Fibroblast of lung (primary cell): ENCODE results near the gene PDCD2L. TPM values are rescaled to one million over a fixed set of nuclear protein-coding genes. Genes with fewer than 3 reads are reported as not detected.

ENCODE experiments used
- DNase-seq, 2 donors: peaks; one replicate each; pipeline versions ENCODE4 v3.0.0 to v3.0.0-alpha.2; 2010; ENCODE audit warnings: low read depth in 2 of 2
- H2AFZ ChIP-seq: 2 replicates; pipeline ENCODE4 v1.5.1; 2012; ENCODE audit warnings: low read length, control low read depth, inconsistent platforms
- H3K27ac ChIP-seq: 2 replicates; pipeline ENCODE4 v1.5.1; 2011; ENCODE audit warnings: low read length, control low read depth; ENCODE audit not compliant: insufficient read depth
- H3K27me3 ChIP-seq: 2 replicates; pipeline ENCODE4 v1.5.1; 2011; ENCODE audit warnings: mild to moderate bottlenecking, low read length; ENCODE audit not compliant: control insufficient read depth, insufficient read depth
- H3K36me3 ChIP-seq: 2 replicates; pipeline ENCODE4 v1.5.1; 2011; ENCODE audit warnings: low read length; ENCODE audit not compliant: control insufficient read depth, insufficient read depth
- H3K4me1 ChIP-seq: 2 replicates; pipeline ENCODE4 v1.5.1; 2011; ENCODE audit warnings: low read length; ENCODE audit not compliant: control insufficient read depth, insufficient read depth; ENCODE audit errors: extremely low read depth
- H3K4me2 ChIP-seq: 2 replicates; pipeline ENCODE4 v1.5.1; 2011; ENCODE audit warnings: low read length, control low read depth; ENCODE audit not compliant: insufficient read depth; ENCODE audit errors: extremely low read depth
- H3K4me3 ChIP-seq, 4 experiments: fragments of 200-600 bp in 1 of 4; sonication (generic) in 1 of 4; replicated peaks in 1 of 4; 2 replicates each; pipeline ENCODE4 v1.5.1; 2011 to 2016; ENCODE audit warnings: low read length in 4 of 4, low read depth in 3 of 4, mild to moderate bottlenecking in 3 of 4, control low read depth in 2 of 4, inconsistent platforms in 1 of 4, mixed read lengths in 1 of 4; ENCODE audit not compliant: insufficient read depth in 1 of 4; ENCODE audit errors: control extremely low read depth in 1 of 4
- H3K79me2 ChIP-seq: 2 replicates; pipeline ENCODE4 v1.5.1; 2012; ENCODE audit warnings: mild to moderate bottlenecking, low read length, inconsistent platforms; ENCODE audit not compliant: control insufficient read depth, insufficient read depth
- H3K9ac ChIP-seq: 2 replicates; pipeline ENCODE4 v1.5.1; 2011; ENCODE audit warnings: mild to moderate bottlenecking, low read length, control low read depth; ENCODE audit not compliant: insufficient read depth
- H3K9me3 ChIP-seq: 2 replicates; pipeline ENCODE4 v1.5.1; 2012; ENCODE audit warnings: low read depth, low read length; ENCODE audit not compliant: control insufficient read depth, insufficient read depth
- H4K20me1 ChIP-seq: 2 replicates; pipeline ENCODE4 v1.5.1; 2011; ENCODE audit warnings: low read length; ENCODE audit not compliant: control insufficient read depth, insufficient read depth; ENCODE audit errors: extremely low read depth
- CTCF ChIP-seq, 2 donors: IDR thresholded peaks in 1 of 2; conservative IDR thresholded peaks in 1 of 2; 1 replicate in 1 of 2; 2 replicates in 1 of 2; pipeline ENCODE4 v1.5.1; 2011 to 2012; ENCODE audit warnings: low read length in 2 of 2, control low read depth in 1 of 2, inconsistent platforms in 1 of 2, low read depth in 1 of 2, mild to moderate bottlenecking in 1 of 2
- EZH2 ChIP-seq: IDR thresholded peaks from 2 replicates; pipeline ENCODE4 v1.5.1; 2012; ENCODE audit warnings: low read length, control low read depth, mild to moderate bottlenecking; ENCODE audit errors: missing control alignments
- polyA plus RNA-seq, 2 donors: library from polyadenylated mRNA; depleted of rRNA in 1 of 2; stranded (reverse) in 1 of 2; unstranded in 1 of 2; fragments of >200 nt; gene quantifications; 2 replicates each; pipeline ENCODE4 v1.2.1, GENCODE V29; 2011 to 2012; ENCODE audit warnings: missing spikeins in 1 of 2
- total RNA-seq: library from RNA; depleted of rRNA; stranded (reverse); fragments of >200 nt; gene quantifications from 2 replicates; pipeline ENCODE4 v1.2.1, GENCODE V29; 2014

The PDCD2L gene
- total and polyA plus RNA-seq, 2 donors (not counting 1 experiment from before 2014, with no cell fraction given) = 8.9 to 12.2 TPM

DNA sequence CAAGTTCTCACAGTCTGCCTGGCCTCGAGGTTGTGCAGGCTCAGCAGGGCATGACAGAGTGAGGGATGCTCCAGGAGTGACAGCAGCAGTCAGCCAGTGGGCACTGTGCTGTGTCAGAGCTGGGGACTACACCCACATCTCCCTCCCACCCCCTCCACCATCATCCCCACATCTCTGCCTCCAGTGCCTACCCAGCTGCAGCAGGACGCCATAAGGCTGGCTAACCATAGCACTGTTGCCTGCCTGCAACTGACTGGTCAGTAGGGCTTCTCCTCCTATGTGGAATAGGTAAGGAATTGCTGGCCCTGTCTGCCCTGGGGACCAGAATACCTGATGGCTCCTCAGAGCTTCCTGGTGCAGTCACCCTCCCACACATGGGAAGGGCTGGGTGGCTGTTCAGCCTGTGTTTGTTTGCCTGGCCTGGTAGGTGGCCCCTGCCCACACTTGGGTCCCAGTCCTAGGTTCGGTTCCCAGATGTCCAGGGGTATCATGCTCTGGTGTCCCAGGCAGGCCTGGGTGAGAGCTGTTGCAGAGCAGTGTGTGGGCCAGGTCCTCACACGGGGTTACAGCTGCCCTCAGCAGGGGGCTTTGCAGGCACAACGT is 23.5 kb upstream of the PDCD2L start:
- Histone ChIP-seq H3K9ac (no peak overlapping the region), H3K27ac (no peak overlapping the region), H3K27me3 (no peaks in the 10 kb centered on the region), H4K20me1 (no peaks in the 10 kb centered on the region), H3K79me2 (no peaks in the 10 kb centered on the region), H3K9me3 (no peaks in the 10 kb centered on the region), H2AFZ (no peak overlapping the region), H3K4me3 (no peak overlapping the region), H3K4me2 (no peak overlapping the region), H3K36me3 (peaks cover 41% of the 10 kb centered on the region), H3K4me1 (no peaks in the 10 kb centered on the region)
- no peak for TF ChIP-seq EZH2
- TF ChIP-seq CTCF (conservative IDR thresholded peaks at IDR 0.05 in 1 of 2, IDR thresholded peaks at IDR 0.05 in 1 of 2; ENCODE audit: low read depth in 1 of 2, low read length in 2 of 2) = no peak
- no peak for DNase-seq

- Histone ChIP-seq H3K4me3 (no peak overlapping the region), H3K9ac (no peak overlapping the region), H3K36me3 (peaks cover 40% of the 10 kb centered on the region), H3K79me2 (no peaks in the 10 kb centered on the region), H2AFZ (no peak overlapping the region), H3K27ac (no peak overlapping the region), H3K27me3 (no peaks in the 10 kb centered on the region), H3K4me1 (no peaks in the 10 kb centered on the region), H4K20me1 (no peaks in the 10 kb centered on the region), H3K9me3 (no peaks in the 10 kb centered on the region), H3K4me2 (no peak overlapping the region)
- no peak for DNase-seq
- TF ChIP-seq CTCF (conservative IDR thresholded peaks at IDR 0.05 in 1 of 2, IDR thresholded peaks at IDR 0.05 in 1 of 2; ENCODE audit: low read depth in 1 of 2, low read length in 2 of 2) (no peak), EZH2 (no peak)
These were observed 22.6 kb upstream of the PDCD2L start for GRCh38 chr19:34381399-34382251.

GRCh38 chr19:34382471-34382870 is 21.7 kb upstream of the PDCD2L start:
- H3K9me3 ChIP-seq = no peaks in the 10 kb centered on the region
- DNase-seq = no peak

More at GRCh38 chr19:34382471-34382870, 21.7 kb upstream of the PDCD2L start:
- H3K36me3 ChIP-seq = peaks cover 40% of the 10 kb centered on the region
- no peak overlapping the region for H3K27ac ChIP-seq
- no peaks in the 10 kb centered on the region for H3K4me1 ChIP-seq
- H3K4me3 ChIP-seq = no peak overlapping the region
- H3K27me3 ChIP-seq = no peaks in the 10 kb centered on the region
- H4K20me1 ChIP-seq = no peaks in the 10 kb centered on the region
- H3K4me2 ChIP-seq = no peak overlapping the region
- H2AFZ ChIP-seq = no peak overlapping the region
- no peaks in the 10 kb centered on the region for H3K79me2 ChIP-seq
- no peak overlapping the region for H3K9ac ChIP-seq
- no peak for TF ChIP-seq CTCF (conservative IDR thresholded peaks at IDR 0.05 in 1 of 2, IDR thresholded peaks at IDR 0.05 in 1 of 2; ENCODE audit: low read depth in 1 of 2, low read length in 2 of 2)
- no peak for TF ChIP-seq EZH2
